ENCODE measurements around the gene DYNC1LI1.

Gene DYNC1LI1

DNA sequence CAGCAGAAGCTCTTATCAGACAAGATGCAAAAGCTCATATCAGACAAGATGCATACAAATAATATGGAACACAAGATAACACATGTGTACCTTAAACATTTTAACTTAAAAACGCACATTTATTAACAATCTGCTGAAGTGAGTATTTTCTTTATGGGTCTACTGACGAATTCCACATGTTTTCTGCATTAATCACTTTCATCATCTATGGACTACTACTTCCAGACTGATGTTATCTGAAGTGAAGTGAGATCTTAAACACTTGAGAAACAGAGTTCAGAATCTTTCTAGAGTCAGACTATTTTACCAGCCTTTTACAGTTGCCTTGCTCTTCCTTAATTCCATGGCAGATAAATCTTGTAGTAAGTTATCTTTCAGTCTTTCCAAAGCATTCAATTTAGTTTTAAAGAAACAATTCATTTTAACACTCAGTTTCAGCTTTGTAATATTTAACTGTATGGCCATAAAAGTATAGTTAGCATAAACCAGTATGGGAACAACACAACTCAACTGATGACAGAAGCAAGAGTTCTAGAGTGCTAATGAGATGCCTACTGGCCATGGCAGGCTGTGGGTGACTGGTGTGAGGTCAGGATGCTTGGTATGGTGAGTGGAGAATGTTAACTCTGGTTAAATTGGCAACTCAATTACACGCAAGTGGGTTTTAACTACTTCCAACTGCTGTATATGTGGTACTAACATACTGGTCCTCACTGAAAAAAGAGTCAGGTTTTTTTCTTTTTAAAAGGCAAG is 77.8 kb downstream of the DYNC1LI1 start:
- DNase-seq (ENCODE audit: low read depth), result no peak

DNA sequence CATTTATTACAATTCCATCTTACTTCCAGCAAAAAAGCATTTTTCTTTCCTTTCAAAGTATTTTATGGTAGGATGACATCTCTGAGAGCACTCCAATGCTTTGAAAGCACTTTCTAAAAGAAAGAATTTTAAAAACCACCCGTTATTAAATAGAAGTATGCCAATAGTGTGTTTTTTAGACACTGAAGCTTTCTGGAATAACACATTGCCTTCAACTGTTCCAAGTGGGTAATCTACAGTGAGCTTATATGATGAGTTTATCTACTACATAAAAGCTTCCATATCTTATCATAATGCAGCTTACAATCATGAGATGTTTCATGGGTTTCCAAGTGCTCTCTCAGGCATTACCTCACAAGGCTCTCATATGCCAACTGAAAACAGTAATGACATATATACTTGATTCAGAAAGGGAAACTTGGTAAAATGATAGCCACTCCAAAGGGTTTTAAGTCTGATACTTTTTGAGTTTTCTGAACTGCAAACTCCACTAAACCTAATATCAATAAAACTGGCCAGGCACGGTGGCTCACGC is 82.1 kb downstream of the DYNC1LI1 start:
- DNase-seq (ENCODE audit: low read depth), result no peak

DNA sequence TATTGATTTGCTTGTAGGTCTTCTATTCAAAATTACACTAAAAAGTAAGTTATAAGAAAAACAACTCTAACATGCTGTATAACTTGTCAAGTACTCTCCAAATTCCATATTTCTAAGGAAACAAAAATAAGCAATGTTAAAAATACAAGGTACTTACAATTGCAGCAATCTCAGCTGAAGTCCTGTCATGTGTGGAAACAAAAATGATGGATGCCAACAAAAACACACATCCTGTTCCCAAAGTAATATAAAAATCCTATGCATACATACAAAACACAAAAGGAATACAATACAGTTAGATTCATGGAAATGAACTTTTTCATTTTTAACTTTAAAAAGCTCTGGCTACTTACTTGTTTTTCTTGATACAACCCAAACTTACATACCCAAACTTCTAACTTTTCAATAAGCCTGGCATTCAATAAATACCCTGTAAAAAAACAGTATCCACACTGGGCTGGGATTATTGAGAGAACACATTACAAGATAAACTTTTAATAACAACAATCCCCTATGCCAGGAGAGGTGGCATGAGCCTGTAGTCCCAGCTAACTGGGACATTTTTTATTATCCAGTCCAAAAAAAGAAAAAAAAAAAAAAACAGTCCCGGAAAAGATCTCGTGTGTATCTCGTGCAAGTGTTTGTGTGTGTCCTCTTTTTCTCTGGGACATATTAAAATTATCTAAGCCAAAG is 82.7 kb downstream of the DYNC1LI1 start:
- no peak for DNase-seq (ENCODE audit: low read depth)

DNA sequence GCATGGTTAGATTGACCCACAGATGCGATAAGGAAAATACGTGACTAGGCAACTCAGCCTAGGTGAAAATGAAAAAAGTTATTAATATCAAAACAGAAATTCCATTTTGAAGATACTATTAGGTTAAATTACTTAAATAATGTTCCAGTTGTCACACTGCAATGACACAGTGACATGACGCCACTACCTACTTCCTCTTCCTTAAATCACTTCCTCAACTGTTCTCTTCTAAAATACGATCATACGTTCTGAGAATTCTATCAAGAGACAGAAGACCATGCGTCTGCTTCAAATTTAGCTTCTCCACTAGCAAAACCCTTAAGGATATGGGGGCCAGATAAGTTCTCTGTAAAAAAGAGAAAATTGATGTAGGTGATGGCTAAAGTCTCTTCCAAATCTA is 86.2 kb downstream of the DYNC1LI1 start:
- no peak for DNase-seq (ENCODE audit: low read depth)

- DNase-seq (ENCODE audit: low read depth), result no peak
Observed at GRCh38 chr3:32483772-32484171, 86.9 kb downstream of the DYNC1LI1 start.

DNA sequence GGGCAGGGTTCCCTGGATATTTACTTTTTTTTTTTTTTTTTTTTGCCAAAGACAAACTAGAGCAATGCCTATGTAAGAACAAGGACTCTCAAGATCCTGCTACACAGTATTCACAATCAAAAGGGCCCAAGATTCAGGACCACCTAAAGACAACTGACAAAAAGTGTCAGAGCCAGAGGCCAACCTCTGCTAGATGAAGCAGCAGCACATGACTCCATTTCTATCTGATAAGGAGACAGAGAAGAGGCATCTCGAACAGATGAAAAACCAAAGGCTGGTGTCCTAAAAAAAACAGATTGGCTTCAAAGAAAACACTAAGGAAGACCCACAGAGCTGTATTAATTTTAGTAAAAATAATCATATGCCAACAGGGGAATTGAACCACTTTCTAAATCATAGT is 88.0 kb downstream of the DYNC1LI1 start:
- no peak for DNase-seq (ENCODE audit: low read depth)

GRCh38 chr3:32481791-32482631 is 88.6 kb downstream of the DYNC1LI1 start:
- DNase-seq (ENCODE audit: low read depth), result no peak

- no peak for DNase-seq (ENCODE audit: low read depth)
Observed at GRCh38 chr3:32480604-32481003, 90.1 kb downstream of the DYNC1LI1 start.

All from GM04504 (cell line).